PC-9 (cell line): ENCODE measurements around the gene ACRV1. TPM values are rescaled to one million over a fixed set of nuclear protein-coding genes. Genes with fewer than 3 reads are reported as not detected.

ENCODE experiments used
- BruUV-seq: library from RNA; stranded (reverse); fragments of 400-500 nt; replicated peaks from 2 replicates; lab custom pipeline; 2021; lab: Mats Ljungman, UMichigan
- CTCF ChIA-PET: fragments of 300-600 bp; sonication (Branson Sonifier 250); formaldehyde crosslinking; loops from one replicate; lab custom pipeline; 2022; ENCODE audit warnings: antibody characterized with exemption; lab: Charles Lee
- POLR2A ChIA-PET: fragments of 300-600 bp; sonication (Branson Sonifier 250); formaldehyde crosslinking; loops from one replicate; lab custom pipeline; 2022; ENCODE audit warnings: antibody characterized with exemption; ENCODE audit not compliant: unreplicated experiment; lab: Charles Lee
- DNase-seq, 2 experiments: peaks; one replicate each; pipeline versions ENCODE4 v3.0.0 to v3.0.0-alpha.2; 2015 to 2022; ENCODE audit warnings: mixed read lengths in 1 of 2
- H2AFZ ChIP-seq: fragments of 200-600 bp; sonication (generic); 2 replicates; pipeline ENCODE4 v1.8.1; 2017; ENCODE audit warnings: antibody characterized with exemption
- H3F3A ChIP-seq: fragments of 200-600 bp; sonication (generic); 2 replicates; pipeline ENCODE4 v1.8.1; 2017; ENCODE audit warnings: antibody characterized with exemption, mild to moderate bottlenecking, low read depth; ENCODE audit not compliant: insufficient read depth
- H3K27ac ChIP-seq: fragments of 200-600 bp; sonication (generic); 2 replicates; pipeline ENCODE4 v1.6.1; 2016; ENCODE audit warnings: mixed run types
- H3K27me3 ChIP-seq: fragments of 200-600 bp; sonication (generic); 2 replicates; pipeline ENCODE4 v1.6.1; 2016; ENCODE audit warnings: low read depth, mixed run types; ENCODE audit not compliant: insufficient read depth
- H3K36me3 ChIP-seq: fragments of 200-600 bp; sonication (generic); 2 replicates; pipeline ENCODE4 v1.6.1; 2016; ENCODE audit warnings: low read depth, mixed run types
- H3K4me1 ChIP-seq: fragments of 200-600 bp; sonication (generic); replicated peaks from 2 replicates; pipeline ENCODE4 v1.6.1; 2016; ENCODE audit warnings: mixed run types; ENCODE audit not compliant: insufficient read depth
- H3K4me2 ChIP-seq: fragments of 200-600 bp; sonication (generic); 2 replicates; pipeline ENCODE4 v1.6.1; 2017; ENCODE audit warnings: mixed run types
- H3K4me3 ChIP-seq: fragments of 200-600 bp; sonication (generic); 2 replicates; pipeline ENCODE4 v1.6.1; 2016; ENCODE audit warnings: mixed run types
- H3K79me2 ChIP-seq: fragments of 200-600 bp; sonication (generic); 2 replicates; pipeline ENCODE4 v1.6.1; 2017; ENCODE audit warnings: low read depth, mixed run types
- H3K9me2 ChIP-seq: fragments of 200-600 bp; sonication (generic); 2 replicates; pipeline ENCODE4 v1.8.1; 2017; ENCODE audit warnings: mild to moderate bottlenecking; ENCODE audit not compliant: insufficient read depth
- H3K9me3 ChIP-seq: fragments of 200-600 bp; sonication (generic); 2 replicates; pipeline ENCODE4 v1.8.1; 2016; ENCODE audit warnings: low read depth; ENCODE audit not compliant: insufficient read depth
- H4K20me1 ChIP-seq: fragments of 200-600 bp; sonication (generic); 2 replicates; pipeline ENCODE4 v1.8.1; 2017; ENCODE audit not compliant: insufficient read depth
- EZH2 ChIP-seq: fragments of 200-600 bp; sonication (generic); IDR thresholded peaks from 2 replicates; pipeline ENCODE4 v1.8.0; 2017; ENCODE audit warnings: antibody characterized with exemption, low read depth
- intact Hi-C: fragments of 100-400 bp; cut with micrococcal nuclease; formaldehyde crosslinking; loops from one replicate; pipeline ENCODE4 v1.10.0; 2022; ENCODE audit not compliant: unreplicated experiment
- total RNA-seq: library from RNA; stranded (reverse); gene quantifications from 2 replicates; pipeline ENCODE4 v1.2.3, GENCODE V29; 2021
- TF ChIP-seq, protein P1 (sequence below): fragments of 200-600 bp; sonication (generic); conservative IDR thresholded peaks from 2 replicates; pipeline ENCODE4 v1.6.1; 2017; ENCODE audit warnings: mixed run types, antibody characterized with exemption, mild to moderate bottlenecking, moderate library complexity

Gene ACRV1
- total RNA-seq, 1 experiment from 2014 or later = not detected

DNA sequence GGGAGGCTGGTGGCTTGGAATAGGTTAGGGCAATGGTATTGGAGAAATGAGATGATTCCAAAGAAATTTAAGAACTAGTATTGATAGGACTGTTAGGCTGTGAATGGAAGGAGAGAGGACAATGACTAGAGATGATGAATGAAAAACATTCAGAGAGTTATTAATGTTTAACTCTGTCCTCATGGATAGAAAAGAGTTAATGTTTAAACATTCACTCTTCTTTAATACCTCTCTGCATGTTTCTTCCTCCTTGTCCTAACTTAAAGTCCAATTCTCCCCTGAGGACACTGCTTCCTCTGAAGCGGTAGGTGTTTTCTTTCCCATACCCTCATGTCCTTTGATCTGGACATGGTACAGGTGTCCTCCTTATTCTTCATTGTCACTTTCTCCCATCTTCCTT, 42.3 kb downstream of the ACRV1 start:
- no peaks in the 10 kb centered on the region for H3K79me2 ChIP-seq
- no peaks in the 10 kb centered on the region for H3F3A ChIP-seq
- intact Hi-C loops = no loop called here
- H3K9me3 ChIP-seq = no peaks in the 10 kb centered on the region
- CTCF ChIA-PET = no interaction called here
- DNase-seq = no peak
- no peaks in the 10 kb centered on the region for H4K20me1 ChIP-seq
- H3K4me1 ChIP-seq = no peaks in the 10 kb centered on the region
- H3K36me3 ChIP-seq = peaks cover 23% of the 10 kb centered on the region; the same call in 1 of the 2 replicates
- TF ChIP-seq, protein P1, sequence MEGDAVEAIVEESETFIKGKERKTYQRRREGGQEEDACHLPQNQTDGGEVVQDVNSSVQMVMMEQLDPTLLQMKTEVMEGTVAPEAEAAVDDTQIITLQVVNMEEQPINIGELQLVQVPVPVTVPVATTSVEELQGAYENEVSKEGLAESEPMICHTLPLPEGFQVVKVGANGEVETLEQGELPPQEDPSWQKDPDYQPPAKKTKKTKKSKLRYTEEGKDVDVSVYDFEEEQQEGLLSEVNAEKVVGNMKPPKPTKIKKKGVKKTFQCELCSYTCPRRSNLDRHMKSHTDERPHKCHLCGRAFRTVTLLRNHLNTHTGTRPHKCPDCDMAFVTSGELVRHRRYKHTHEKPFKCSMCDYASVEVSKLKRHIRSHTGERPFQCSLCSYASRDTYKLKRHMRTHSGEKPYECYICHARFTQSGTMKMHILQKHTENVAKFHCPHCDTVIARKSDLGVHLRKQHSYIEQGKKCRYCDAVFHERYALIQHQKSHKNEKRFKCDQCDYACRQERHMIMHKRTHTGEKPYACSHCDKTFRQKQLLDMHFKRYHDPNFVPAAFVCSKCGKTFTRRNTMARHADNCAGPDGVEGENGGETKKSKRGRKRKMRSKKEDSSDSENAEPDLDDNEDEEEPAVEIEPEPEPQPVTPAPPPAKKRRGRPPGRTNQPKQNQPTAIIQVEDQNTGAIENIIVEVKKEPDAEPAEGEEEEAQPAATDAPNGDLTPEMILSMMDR = no peak
- no peak for TF ChIP-seq EZH2
- POLR2A ChIA-PET = no interaction called here
- H3K27ac ChIP-seq = no peak overlapping the region
- no peaks in the 10 kb centered on the region for H3K9me2 ChIP-seq
- BruUV-seq = no TSS peak
- H3K4me3 ChIP-seq = no peak overlapping the region
- no peak overlapping the region for H2AFZ ChIP-seq
- H3K27me3 ChIP-seq = no peaks in the 10 kb centered on the region
- H3K4me2 ChIP-seq = no peak overlapping the region

GRCh38 chr11:125637840-125638239, 42.8 kb downstream of the ACRV1 start:
- Histone ChIP-seq H3K36me3 (peaks cover 28% of the 10 kb centered on the region), H3K4me1 (no peaks in the 10 kb centered on the region), H3K9me2 (no peaks in the 10 kb centered on the region), H3K4me2 (no peak overlapping the region), H3K27me3 (no peaks in the 10 kb centered on the region), H3K27ac (no peak overlapping the region), H3K4me3 (no peak overlapping the region), H3K79me2 (no peaks in the 10 kb centered on the region), H4K20me1 (no peaks in the 10 kb centered on the region), H3K9me3 (no peaks in the 10 kb centered on the region), H3F3A (no peaks in the 10 kb centered on the region), H2AFZ (no peak overlapping the region)
- BruUV-seq = no TSS peak
- intact Hi-C loops = no loop called here
- no peak for DNase-seq
- POLR2A ChIA-PET = no interaction called here
- CTCF ChIA-PET = no interaction called here
- TF ChIP-seq, protein P1 = no peak
- TF ChIP-seq EZH2 = no peak

DNA sequence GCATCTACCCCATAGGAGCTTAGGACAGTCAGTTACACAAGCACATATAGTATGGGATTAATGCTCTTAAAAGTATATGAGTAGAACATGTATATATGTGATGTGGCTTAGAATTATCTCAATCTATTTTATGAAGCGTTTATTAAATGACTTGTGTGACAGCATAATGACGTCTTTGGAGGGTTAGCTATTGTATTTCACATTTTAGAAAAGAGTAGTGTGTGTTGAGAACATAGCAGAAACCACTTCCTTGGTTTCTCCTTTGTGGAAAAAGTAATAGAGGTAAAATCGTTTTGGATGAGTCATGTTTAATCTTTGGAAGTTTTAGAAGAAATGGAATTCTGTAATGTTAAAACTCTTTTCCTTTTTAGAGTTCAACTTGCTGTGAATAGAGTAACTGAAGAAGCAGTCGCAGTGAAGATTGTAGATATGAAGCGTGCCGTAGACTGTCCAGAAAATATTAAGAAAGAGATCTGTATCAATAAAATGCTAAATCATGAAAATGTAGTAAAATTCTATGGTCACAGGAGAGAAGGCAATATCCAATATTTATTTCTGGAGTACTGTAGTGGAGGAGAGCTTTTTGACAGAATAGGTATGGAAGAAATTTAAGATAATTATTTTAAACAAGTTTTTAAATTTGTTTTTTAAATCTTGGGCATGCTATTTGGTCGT, 53.3 kb downstream of the ACRV1 start:
- no TSS peak for BruUV-seq
- no peak for DNase-seq
- Histone ChIP-seq H3K27ac (peak overlapping the region; percentile 77; the same call in 1 of the 2 replicates), H3K4me2 (peak overlapping the region; percentile 88), H3K79me2 (peaks cover 13% of the 10 kb centered on the region), H2AFZ (peak overlapping the region; percentile 90; the same call in 1 of the 2 replicates), H3K4me3 (peak overlapping the region; percentile 71), H3F3A (peaks cover 15% of the 10 kb centered on the region), H4K20me1 (no peaks in the 10 kb centered on the region), H3K4me1 (peaks cover 15% of the 10 kb centered on the region), H3K27me3 (no peaks in the 10 kb centered on the region), H3K9me2 (no peaks in the 10 kb centered on the region), H3K9me3 (no peaks in the 10 kb centered on the region), H3K36me3 (peaks cover 9% of the 10 kb centered on the region; the same call in 1 of the 2 replicates)
- ChIA-PET POLR2A (interaction anchor here (0.6 kb wide), 2 partner anchors 27 to 261 kb away, joined by 3 to 7 read pairs; no protein-coding TSS in a partner anchor), CTCF (no interaction called here)
- TF ChIP-seq, protein P1 = no peak
- no peak for TF ChIP-seq EZH2
- intact Hi-C loops = loop anchor here (5.0 kb wide), 1 partner anchor 260 kb away; the partner anchor contains the start of gene HYLS1
